ENCODE measurements around the gene CBX5. TPM values are rescaled to one million over a fixed set of nuclear protein-coding genes. Genes with fewer than 3 reads are reported as not detected.

The CBX5 gene
- total and polyA plus RNA-seq, 10 of the 15 experiments (the other 5 are each of a cell fraction or from before 2014, with no cell fraction given) = 46.7 to 138 (median 74.6) TPM

- TF ChIP-seq BCL11A (IDR thresholded peaks at IDR 0.05; ENCODE audit: low read depth, low read length) = no peak
- TF ChIP-seq NR2C2 (IDR thresholded peaks at IDR 0.05; ENCODE audit: borderline replicate concordance, control insufficient read depth, insufficient read length, low read depth) = no peak
- TF ChIP-seq SMARCA5 (IDR thresholded peaks at IDR 0.05) = no peak
- TF ChIP-seq ZNF24 (IDR thresholded peaks at IDR 0.05) = no peak
- TF ChIP-seq JUND (IDR thresholded peaks at IDR 0.05; ENCODE audit: low read depth, low read length) = no peak
Observed at GRCh38 chr12:54200412-54200811, 79.5 kb downstream of the CBX5 start (continued).

- Histone ChIP-seq H3K4me1 (ENCODE audit: control insufficient read depth, insufficient read depth, low read length) (peaks cover 21% of the 10 kb centered on the region), H2AFZ (ENCODE audit: control insufficient read depth, low read depth, low read length) (no peak overlapping the region), H3K27me3 (replicated peaks in 1 of 2; ENCODE audit: control insufficient read depth in 2 of 2, insufficient read depth in 2 of 2, low read length in 1 of 2) (no peaks in the 10 kb centered on the region; a peak in 1 of 4 replicates), H3K9ac (ENCODE audit: control insufficient read depth, insufficient read depth, low read length) (no peak overlapping the region), H3K9me3 (replicated peaks; ENCODE audit: control insufficient read depth, insufficient read depth, low read length) (no peaks in the 10 kb centered on the region), H3K4me2 (ENCODE audit: control insufficient read depth, insufficient read depth) (no peak overlapping the region), H4K20me1 (ENCODE audit: control insufficient read depth, insufficient read depth) (no peaks in the 10 kb centered on the region), H3K36me3 (ENCODE audit: control insufficient read depth in 2 of 2, insufficient read depth in 2 of 2, low read length in 1 of 2) (no peaks in the 10 kb centered on the region), H3K27ac (ENCODE audit: control insufficient read depth, insufficient read depth) (no peak overlapping the region), H3K4me3 (no peak overlapping the region), H3K79me2 (ENCODE audit: control insufficient read depth, insufficient read depth, low read length) (no peaks in the 10 kb centered on the region)
- ChIA-PET SMC1A (ENCODE audit: uncharacterized antibody, unreplicated experiment) (interaction anchor here (0.5 to 3.9 kb wide), 8 partner anchors 8 to 751 kb away, joined by 3 to 47 read pairs (median 5); partner anchors contain the start of genes HOXC10, HOXC5 and HOXC6), POLR2A (no interaction called here), CTCF (interaction anchor here (0.9 to 8.6 kb wide), 12 partner anchors 9 to 215 kb away, joined by 3 to 113 read pairs (median 22); partner anchors contain the start of genes HOXC10, HOXC5, HOXC6 and HOXC8), RAD21 (ENCODE audit: unreplicated experiment) (interaction anchor here (0.7 to 5.2 kb wide), 5 partner anchors 16 to 194 kb away, joined by 3 to 55 read pairs (median 9); partner anchors contain the start of gene HOXC5)
- FAIRE-seq (no peak), ATAC-seq (no peak), DNase-seq (ENCODE audit: low read depth, low spot score) (no peak)
- intact Hi-C loops (cut with micrococcal nuclease; ENCODE audit: unreplicated experiment) (loop anchor here (2.0 to 10.0 kb wide), 3 partner anchors 167 to 445 kb away; partner anchors contain the start of genes CISTR, HOXC10 and HOXC5), in situ Hi-C loops (cut with MboI) (loop anchor here (10.0 kb wide), 1 partner anchor 175 kb away; the partner anchor contains the start of gene HOXC6)
- 41% methylated on average over 3 of the region's 3 CpGs for WGBS (ENCODE audit: insufficient coverage, insufficient replicate concordance, low lambda C conversion rate, missing lambda C conversion rate)
- no TSS peak for BruUV-seq (replicated peaks)
- TF ChIP-seq HDAC6 (IDR thresholded peaks at IDR 0.05; ENCODE audit: unreplicated experiment) (no peak), IKZF2 (IDR thresholded peaks at IDR 0.05) (no peak), STAT3 (IDR thresholded peaks at IDR 0.05; ENCODE audit: low read depth, low read length) (no peak), KAT2A (conservative IDR thresholded peaks at IDR 0.05; ENCODE audit: control insufficient read depth, low read depth, low read length) (no peak), CHD4 (IDR thresholded peaks at IDR 0.05) (no peak), SMAD1 (IDR thresholded peaks at IDR 0.05; ENCODE audit: low read depth, partially characterized antibody) (no peak), ZNF207 (IDR thresholded peaks at IDR 0.05; ENCODE audit: borderline replicate concordance) (no peak), TCF3 (IDR thresholded peaks at IDR 0.05; ENCODE audit: borderline replicate concordance, insufficient read depth, low read depth, low read length) (no peak), PRDM15 (CRISPR knock-in tag; IDR thresholded peaks at IDR 0.05) (no peak), ZBTB11 (CRISPR knock-in tag; IDR thresholded peaks at IDR 0.05) (no peak), IRF3 (IDR thresholded peaks at IDR 0.05) (no peak)
Observed at GRCh38 chr12:54199917-54200316, 80.0 kb downstream of the CBX5 start.

All from GM12878 (cell line).